Omental fat pad (tissue), 4 donors: ENCODE measurements around the gene UBLCP1. TPM values are rescaled to one million over a fixed set of nuclear protein-coding genes. Genes with fewer than 3 reads are reported as not detected.

Source experiments
- ATAC-seq: fragments of 150-250 bp; one replicate; pipeline ENCODE4 v1.9.1; 2016; ENCODE audit warnings: mild to moderate bottlenecking, moderate library complexity; ENCODE audit not compliant: low FRiP score
- DNase-seq: peaks from one replicate; pipeline ENCODE4 v3.0.0-alpha.2; 2019; ENCODE audit warnings: low spot score
- total RNA-seq, 4 donors: library from RNA; depleted of rRNA; stranded (reverse); fragments of >200 nt; gene quantifications; one replicate each; pipeline ENCODE4 v1.1.0, GENCODE V29; 2016
- TF ChIP-seq, protein P1 (sequence below), 3 donors: fragments of 450-650 bp; IDR thresholded peaks; one replicate each; pipeline ENCODE4 v1.5.1; 2016 to 2017; ENCODE audit warnings: antibody characterized with exemption in 3 of 3, mild to moderate bottlenecking in 3 of 3, moderate library complexity in 2 of 3

The UBLCP1 gene
- total RNA-seq: 10 to 100 TPM; 10.9 to 24.6 (median 15.4) TPM

DNA sequence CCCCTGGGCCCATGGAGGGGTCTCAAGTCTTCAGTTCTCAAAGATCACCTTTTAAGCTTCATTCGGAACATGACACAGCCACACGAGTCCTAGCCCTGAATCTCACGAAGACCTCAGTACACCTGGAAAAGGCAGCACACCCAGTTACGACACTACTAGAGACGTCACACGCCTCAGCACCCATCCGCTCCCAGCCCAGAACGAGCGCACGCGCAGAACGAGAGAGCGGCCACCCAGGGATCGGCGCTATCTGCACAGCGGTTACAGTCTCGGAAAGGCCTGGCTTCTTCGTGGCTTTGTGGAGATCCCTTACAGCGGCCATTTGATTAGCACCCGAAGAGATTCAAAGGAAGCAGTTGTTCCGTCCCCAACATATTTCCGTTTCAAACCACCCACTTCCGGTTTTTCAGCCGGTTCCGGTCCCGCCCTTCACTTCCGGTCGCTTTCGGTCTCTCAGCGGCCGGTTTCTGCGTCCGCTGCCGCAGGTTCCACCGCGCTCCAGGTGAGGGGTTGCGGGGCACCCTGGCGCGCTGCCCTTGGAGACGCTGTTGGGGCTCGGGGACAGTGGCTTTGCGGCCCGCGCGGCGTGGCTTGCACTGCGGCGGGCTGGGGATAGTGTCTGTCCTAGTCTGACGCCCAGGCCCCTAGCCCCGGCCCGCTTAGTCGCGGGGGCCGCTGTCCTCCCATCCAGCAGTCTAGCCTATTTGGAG lies at the start of gene UBLCP1:
UBLCP1 (plus strand) TSS at position 432 of the 710 bp plus-strand sequence. CDS start 5,626 bp downstream, outside the sequence.
- TF ChIP-seq, protein P1, sequence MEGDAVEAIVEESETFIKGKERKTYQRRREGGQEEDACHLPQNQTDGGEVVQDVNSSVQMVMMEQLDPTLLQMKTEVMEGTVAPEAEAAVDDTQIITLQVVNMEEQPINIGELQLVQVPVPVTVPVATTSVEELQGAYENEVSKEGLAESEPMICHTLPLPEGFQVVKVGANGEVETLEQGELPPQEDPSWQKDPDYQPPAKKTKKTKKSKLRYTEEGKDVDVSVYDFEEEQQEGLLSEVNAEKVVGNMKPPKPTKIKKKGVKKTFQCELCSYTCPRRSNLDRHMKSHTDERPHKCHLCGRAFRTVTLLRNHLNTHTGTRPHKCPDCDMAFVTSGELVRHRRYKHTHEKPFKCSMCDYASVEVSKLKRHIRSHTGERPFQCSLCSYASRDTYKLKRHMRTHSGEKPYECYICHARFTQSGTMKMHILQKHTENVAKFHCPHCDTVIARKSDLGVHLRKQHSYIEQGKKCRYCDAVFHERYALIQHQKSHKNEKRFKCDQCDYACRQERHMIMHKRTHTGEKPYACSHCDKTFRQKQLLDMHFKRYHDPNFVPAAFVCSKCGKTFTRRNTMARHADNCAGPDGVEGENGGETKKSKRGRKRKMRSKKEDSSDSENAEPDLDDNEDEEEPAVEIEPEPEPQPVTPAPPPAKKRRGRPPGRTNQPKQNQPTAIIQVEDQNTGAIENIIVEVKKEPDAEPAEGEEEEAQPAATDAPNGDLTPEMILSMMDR (IDR thresholded peaks at IDR 0.05): no peak
- ATAC-seq (peak; percentile 94), DNase-seq (peak; percentile 66)

DNA sequence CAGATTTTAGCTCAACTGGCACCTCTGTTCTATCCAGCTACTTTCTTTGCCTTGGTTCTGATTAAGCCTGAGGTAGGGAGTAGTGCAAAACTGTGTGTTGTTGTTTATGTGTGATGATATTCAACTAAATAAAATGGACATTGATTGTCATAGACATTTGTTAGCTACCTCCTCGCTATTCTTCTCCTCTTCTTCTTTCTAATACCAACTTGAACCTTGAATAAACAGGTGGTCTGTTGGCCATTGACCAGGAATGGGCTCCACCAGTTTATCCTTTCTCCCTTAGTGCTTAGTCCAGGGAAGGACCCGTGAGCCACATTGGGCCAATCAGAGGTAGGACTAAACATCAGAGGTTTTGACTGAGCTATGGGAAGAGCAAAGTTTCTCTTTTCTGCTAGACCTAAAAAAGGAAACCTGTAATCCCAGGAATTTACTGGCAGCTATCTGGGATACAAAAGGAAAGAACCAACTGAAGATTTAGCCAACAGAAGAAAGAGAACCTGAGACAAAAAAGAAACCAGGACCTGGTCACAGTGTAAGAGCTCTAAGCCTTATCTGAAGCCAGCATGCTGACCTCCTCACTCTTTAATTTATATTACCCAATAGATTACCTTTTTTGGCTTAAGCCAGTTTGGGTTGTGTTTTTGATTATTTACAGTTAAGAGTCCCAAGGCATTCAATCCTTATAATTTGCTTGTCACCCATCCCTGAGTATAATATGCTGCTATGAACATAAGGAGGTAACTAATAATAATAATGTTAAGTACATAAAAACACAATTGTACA lies 48.4 kb upstream of the UBLCP1 start:
- no peak for ATAC-seq
- TF ChIP-seq, protein P1 (IDR thresholded peaks at IDR 0.05): no peak
- no peak for DNase-seq

DNA sequence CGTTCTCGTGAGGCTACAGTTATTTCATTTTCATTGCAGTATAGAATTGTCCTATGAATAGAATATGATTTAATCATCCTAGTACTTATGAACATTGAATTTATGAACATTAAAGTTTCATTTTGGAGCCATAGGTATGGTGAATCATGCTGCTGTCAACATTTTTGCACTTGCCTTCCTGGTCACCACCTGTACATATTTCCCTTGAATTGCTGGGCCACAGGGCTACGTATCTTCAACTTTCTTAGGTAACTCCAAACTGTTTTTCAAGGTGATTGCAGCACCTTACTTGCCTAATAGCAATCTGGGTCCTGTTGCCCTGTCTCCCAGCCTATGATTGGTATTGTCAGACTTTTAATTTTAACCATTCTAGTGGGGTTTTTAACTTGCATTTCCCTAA lies 47.2 kb upstream of the UBLCP1 start:
- TF ChIP-seq, protein P1 (IDR thresholded peaks at IDR 0.05): no peak
- DNase-seq: no peak
- ATAC-seq: no peak

DNA sequence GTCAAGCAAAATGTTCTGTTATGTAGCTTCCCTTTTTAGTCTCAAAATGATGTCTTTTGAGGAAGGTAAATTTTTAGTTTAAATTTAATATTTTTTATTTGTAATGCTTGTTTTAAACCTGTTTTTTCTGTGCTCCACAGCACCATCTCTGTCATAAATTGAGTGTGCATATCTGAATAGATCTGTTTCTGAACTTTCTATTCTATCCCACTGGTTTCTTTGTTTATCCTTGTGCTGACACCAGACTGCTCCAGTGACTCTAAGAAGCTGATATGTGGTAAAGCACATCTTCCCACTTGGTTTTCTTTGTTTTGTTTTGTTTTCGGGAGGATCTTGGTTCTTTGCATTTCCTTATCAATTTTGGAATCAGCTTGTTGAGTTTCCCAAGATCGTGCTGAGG lies 46.6 kb upstream of the UBLCP1 start:
- no peak for DNase-seq
- TF ChIP-seq, protein P1 (IDR thresholded peaks at IDR 0.05): no peak
- no peak for ATAC-seq

- no peak for ATAC-seq
- TF ChIP-seq, protein P1 (IDR thresholded peaks at IDR 0.05): no peak
- DNase-seq: no peak
Observed at GRCh38 chr5:159217236-159217635, 45.9 kb upstream of the UBLCP1 start.

DNA sequence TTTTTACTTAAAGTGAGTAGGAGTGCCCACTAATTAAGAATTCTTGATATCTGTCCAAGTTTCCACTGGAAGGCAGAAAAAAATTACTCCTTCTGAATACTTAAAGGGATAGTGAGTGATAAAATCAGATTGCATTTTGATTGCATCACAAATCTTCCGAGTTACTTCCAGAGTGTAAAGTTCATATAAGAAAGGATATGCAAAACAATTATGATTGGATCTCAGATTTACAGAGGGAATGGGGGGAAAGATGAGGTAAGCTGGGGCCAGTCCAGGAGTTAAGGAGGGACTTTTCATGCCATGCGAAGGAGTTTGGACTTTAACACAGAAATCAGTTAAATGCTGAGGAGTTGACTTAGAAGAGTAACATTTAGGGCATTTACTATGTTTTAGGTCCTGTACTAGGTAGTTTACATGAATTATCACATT lies 44.5 kb upstream of the UBLCP1 start:
- ATAC-seq: no peak
- no peak for DNase-seq
- TF ChIP-seq, protein P1 (IDR thresholded peaks at IDR 0.05): no peak
